CD4-positive, alpha-beta T cell treated with Interleukin-12 subunit alpha and Interleukin-12 subunit beta, for 1 hour (primary cell): ENCODE data around the gene TYW1B.
"Not testable (repeated sequence)": the region's sequence is repeated elsewhere in the genome, so short reads cannot be mapped to it uniquely, and the experiment has no call there.

Source experiments
- DNase-seq: peaks from one replicate; pipeline ENCODE4 v3.0.0-alpha.2; 2020

Gene TYW1B

GRCh38 chr7:72546586-72547237, 281.3 kb downstream of the TYW1B start:
- DNase-seq = not testable (repeated sequence)

GRCh38 chr7:72544531-72544930, 283.5 kb downstream of the TYW1B start:
- not testable (repeated sequence) for DNase-seq

- DNase-seq = no peak
These were observed 287.1 kb downstream of the TYW1B start for GRCh38 chr7:72540923-72541322.

- no peak for DNase-seq
These were observed 287.8 kb downstream of the TYW1B start for GRCh38 chr7:72540106-72540611.

GRCh38 chr7:72539702-72540101, 288.3 kb downstream of the TYW1B start:
- no peak for DNase-seq

GRCh38 chr7:72538856-72539255, 289.1 kb downstream of the TYW1B start:
- DNase-seq = no peak

GRCh38 chr7:72538147-72538546, 289.9 kb downstream of the TYW1B start:
- no peak for DNase-seq

GRCh38 chr7:72536038-72536437, 292.0 kb downstream of the TYW1B start:
- not testable (repeated sequence) for DNase-seq

GRCh38 chr7:72531048-72531447, 297.0 kb downstream of the TYW1B start:
- not testable (repeated sequence) for DNase-seq
